ENCODE measurements around the gene PLP2. TPM values are rescaled to one million over a fixed set of nuclear protein-coding genes. Genes with fewer than 3 reads are reported as not detected.
A peak's percentile ranks its signal among the peaks of the same experiment; 100 is the strongest.

PLP2 gene
- total and polyA plus RNA-seq, 2 of the 13 experiments (the other 11 are each of a cell fraction or from before 2014, with no cell fraction given), result 0.40 to 3.6 TPM

DNA sequence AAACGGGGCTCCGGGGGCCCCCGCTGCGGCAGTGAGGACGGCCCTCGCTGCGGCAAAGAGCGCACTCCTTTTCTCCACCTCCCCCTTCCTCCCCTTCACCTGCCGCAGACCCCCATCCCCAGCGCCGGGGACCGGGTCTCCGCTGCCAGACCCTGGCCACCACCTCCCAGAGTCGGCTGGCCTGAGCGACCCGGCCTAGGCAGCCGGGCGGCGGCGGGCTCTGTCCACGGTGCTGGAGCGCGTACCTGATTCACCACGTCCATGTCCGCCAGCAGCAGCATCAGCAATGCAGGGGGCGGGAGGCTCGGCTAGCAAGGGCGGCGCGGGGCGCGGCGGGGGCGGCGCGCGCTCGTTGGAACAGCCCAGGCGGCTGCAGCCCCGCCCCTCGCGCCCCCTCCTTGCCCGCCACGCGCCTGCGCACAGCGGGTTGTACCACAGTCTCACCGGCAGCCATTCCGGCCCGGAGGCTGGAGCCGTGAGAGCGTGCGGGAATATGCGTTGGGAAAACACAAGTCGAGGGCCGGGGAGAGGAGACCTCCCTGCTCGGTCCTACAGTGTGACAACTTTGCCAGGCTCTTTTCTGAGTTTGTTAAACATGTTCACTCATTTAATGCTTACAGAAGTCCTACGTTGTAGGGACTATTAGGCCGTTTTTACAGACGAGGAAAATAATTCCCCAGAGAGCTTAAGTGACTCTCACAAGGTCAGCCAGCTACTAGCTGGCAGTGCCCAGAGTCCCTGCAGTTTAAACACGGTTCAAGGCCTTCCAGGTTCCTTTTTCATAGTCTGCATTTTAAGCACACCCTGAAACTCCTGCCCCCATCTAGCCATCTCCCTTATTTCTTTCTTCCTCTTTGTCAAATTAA, 28.4 kb downstream of the PLP2 start, which contains the start of gene SYP (continued):
- TF ChIP-seq, protein P1, sequence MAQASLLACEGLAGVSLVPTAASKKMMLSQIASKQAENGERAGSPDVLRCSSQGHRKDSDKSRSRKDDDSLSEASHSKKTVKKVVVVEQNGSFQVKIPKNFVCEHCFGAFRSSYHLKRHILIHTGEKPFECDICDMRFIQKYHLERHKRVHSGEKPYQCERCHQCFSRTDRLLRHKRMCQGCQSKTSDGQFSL (CRISPR knock-in tag; IDR thresholded peaks at IDR 0.05), result 0 out of 2 replicates have a peak, but pooled peaks have one; percentile 47
- TF ChIP-seq ZNF431 (CRISPR knock-in tag; IDR thresholded peaks at IDR 0.05; ENCODE audit: borderline replicate concordance, low read depth), result peak; percentile 76; the same call in 1 of the 2 replicates
- peak; percentile 25 for TF ChIP-seq ELF1 (CRISPR knock-in tag; IDR thresholded peaks at IDR 0.05)
- TF ChIP-seq ZNF326 (CRISPR knock-in tag; IDR thresholded peaks at IDR 0.05; ENCODE audit: borderline replicate concordance), result no peak
- TF ChIP-seq DR1 (CRISPR knock-in tag; IDR thresholded peaks at IDR 0.05), result peak; percentile 46; the same call in 1 of the 2 replicates
- TF ChIP-seq, protein P2, sequence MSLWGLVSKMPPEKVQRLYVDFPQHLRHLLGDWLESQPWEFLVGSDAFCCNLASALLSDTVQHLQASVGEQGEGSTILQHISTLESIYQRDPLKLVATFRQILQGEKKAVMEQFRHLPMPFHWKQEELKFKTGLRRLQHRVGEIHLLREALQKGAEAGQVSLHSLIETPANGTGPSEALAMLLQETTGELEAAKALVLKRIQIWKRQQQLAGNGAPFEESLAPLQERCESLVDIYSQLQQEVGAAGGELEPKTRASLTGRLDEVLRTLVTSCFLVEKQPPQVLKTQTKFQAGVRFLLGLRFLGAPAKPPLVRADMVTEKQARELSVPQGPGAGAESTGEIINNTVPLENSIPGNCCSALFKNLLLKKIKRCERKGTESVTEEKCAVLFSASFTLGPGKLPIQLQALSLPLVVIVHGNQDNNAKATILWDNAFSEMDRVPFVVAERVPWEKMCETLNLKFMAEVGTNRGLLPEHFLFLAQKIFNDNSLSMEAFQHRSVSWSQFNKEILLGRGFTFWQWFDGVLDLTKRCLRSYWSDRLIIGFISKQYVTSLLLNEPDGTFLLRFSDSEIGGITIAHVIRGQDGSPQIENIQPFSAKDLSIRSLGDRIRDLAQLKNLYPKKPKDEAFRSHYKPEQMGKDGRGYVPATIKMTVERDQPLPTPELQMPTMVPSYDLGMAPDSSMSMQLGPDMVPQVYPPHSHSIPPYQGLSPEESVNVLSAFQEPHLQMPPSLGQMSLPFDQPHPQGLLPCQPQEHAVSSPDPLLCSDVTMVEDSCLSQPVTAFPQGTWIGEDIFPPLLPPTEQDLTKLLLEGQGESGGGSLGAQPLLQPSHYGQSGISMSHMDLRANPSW (CRISPR knock-in tag; IDR thresholded peaks at IDR 0.05; ENCODE audit: borderline replicate concordance), result no peak
- TF ChIP-seq JUND (CRISPR knock-in tag; IDR thresholded peaks at IDR 0.05), result peak; percentile 32; the same call in 1 of the 2 replicates
- 0 out of 2 replicates have a peak, but pooled peaks have one; percentile 44 for TF ChIP-seq ZNF879 (CRISPR knock-in tag; IDR thresholded peaks at IDR 0.05)
- TF ChIP-seq, protein P3, sequence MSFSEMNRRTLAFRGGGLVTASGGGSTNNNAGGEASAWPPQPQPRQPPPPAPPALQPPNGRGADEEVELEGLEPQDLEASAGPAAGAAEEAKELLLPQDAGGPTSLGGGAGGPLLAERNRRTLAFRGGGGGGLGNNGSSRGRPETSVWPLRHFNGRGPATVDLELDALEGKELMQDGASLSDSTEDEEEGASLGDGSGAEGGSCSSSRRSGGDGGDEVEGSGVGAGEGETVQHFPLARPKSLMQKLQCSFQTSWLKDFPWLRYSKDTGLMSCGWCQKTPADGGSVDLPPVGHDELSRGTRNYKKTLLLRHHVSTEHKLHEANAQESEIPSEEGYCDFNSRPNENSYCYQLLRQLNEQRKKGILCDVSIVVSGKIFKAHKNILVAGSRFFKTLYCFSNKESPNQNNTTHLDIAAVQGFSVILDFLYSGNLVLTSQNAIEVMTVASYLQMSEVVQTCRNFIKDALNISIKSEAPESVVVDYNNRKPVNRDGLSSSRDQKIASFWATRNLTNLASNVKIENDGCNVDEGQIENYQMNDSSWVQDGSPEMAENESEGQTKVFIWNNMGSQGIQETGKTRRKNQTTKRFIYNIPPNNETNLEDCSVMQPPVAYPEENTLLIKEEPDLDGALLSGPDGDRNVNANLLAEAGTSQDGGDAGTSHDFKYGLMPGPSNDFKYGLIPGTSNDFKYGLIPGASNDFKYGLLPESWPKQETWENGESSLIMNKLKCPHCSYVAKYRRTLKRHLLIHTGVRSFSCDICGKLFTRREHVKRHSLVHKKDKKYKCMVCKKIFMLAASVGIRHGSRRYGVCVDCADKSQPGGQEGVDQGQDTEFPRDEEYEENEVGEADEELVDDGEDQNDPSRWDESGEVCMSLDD (CRISPR knock-in tag; IDR thresholded peaks at IDR 0.05; ENCODE audit: borderline replicate concordance), result no peak
- TF ChIP-seq ZNF749 (CRISPR knock-in tag; IDR thresholded peaks at IDR 0.05; ENCODE audit: borderline replicate concordance), result peak; percentile 70; the same call in 1 of the 2 replicates
- TF ChIP-seq SATB2 (CRISPR knock-in tag; IDR thresholded peaks at IDR 0.05), result 0 out of 2 replicates have a peak, but pooled peaks have one; percentile 67
- peak; percentile 65; the same call in 1 of the 2 replicates for TF ChIP-seq ZNF30 (CRISPR knock-in tag; IDR thresholded peaks at IDR 0.05)
- peak; percentile 68; the same call in 1 of the 2 replicates for TF ChIP-seq SALL2 (CRISPR knock-in tag; IDR thresholded peaks at IDR 0.05)
- peak; percentile 48; the same call in 1 of the 2 replicates for TF ChIP-seq YEATS2 (CRISPR knock-in tag; IDR thresholded peaks at IDR 0.05; ENCODE audit: borderline replicate concordance)
- TF ChIP-seq, protein P4, sequence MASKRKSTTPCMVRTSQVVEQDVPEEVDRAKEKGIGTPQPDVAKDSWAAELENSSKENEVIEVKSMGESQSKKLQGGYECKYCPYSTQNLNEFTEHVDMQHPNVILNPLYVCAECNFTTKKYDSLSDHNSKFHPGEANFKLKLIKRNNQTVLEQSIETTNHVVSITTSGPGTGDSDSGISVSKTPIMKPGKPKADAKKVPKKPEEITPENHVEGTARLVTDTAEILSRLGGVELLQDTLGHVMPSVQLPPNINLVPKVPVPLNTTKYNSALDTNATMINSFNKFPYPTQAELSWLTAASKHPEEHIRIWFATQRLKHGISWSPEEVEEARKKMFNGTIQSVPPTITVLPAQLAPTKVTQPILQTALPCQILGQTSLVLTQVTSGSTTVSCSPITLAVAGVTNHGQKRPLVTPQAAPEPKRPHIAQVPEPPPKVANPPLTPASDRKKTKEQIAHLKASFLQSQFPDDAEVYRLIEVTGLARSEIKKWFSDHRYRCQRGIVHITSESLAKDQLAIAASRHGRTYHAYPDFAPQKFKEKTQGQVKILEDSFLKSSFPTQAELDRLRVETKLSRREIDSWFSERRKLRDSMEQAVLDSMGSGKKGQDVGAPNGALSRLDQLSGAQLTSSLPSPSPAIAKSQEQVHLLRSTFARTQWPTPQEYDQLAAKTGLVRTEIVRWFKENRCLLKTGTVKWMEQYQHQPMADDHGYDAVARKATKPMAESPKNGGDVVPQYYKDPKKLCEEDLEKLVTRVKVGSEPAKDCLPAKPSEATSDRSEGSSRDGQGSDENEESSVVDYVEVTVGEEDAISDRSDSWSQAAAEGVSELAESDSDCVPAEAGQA (IDR thresholded peaks at IDR 0.05; ENCODE audit: low read depth), result peak; percentile 45; the same call in 1 of the 2 replicates
- TF ChIP-seq, protein P4 (CRISPR knock-in tag; IDR thresholded peaks at IDR 0.05; ENCODE audit: borderline replicate concordance), result peak; percentile 89; the same call in 1 of the 2 replicates
